KMS-11 (cell line): ENCODE measurements around the gene OR52I1.

Source experiments
- H2AFZ ChIP-seq: fragments of 200-600 bp; sonication (generic); 2 replicates; pipeline ENCODE4 v1.6.1; 2016; ENCODE audit warnings: antibody characterized with exemption, mixed run types, low read depth
- H3K27ac ChIP-seq: fragments of 200-600 bp; sonication (generic); 2 replicates; pipeline ENCODE4 v1.6.1; 2016; ENCODE audit warnings: mild to moderate bottlenecking, mixed run types
- H3K27me3 ChIP-seq: fragments of 200-600 bp; sonication (generic); 2 replicates; pipeline ENCODE4 v1.6.1; 2017; ENCODE audit warnings: mild to moderate bottlenecking, low read depth, mixed run types, moderate library complexity; ENCODE audit not compliant: insufficient read depth
- H3K36me3 ChIP-seq: fragments of 200-600 bp; sonication (generic); 2 replicates; pipeline ENCODE4 v1.6.1; 2017; ENCODE audit warnings: mild to moderate bottlenecking, mixed run types; ENCODE audit not compliant: insufficient read depth
- H3K4me1 ChIP-seq: fragments of 200-600 bp; sonication (generic); 2 replicates; pipeline ENCODE4 v1.6.1; 2016; ENCODE audit warnings: mild to moderate bottlenecking, low read depth, mixed run types; ENCODE audit not compliant: poor library complexity, severe bottlenecking
- H3K4me2 ChIP-seq: fragments of 200-600 bp; sonication (generic); 2 replicates; pipeline ENCODE4 v1.7.0; 2016; ENCODE audit warnings: mild to moderate bottlenecking, mixed run types
- H3K4me3 ChIP-seq: fragments of 200-600 bp; sonication (generic); IDR thresholded peaks from 2 replicates; pipeline ENCODE4 v1.6.1; 2017; ENCODE audit warnings: low read depth, low read length, mixed read lengths; ENCODE audit not compliant: insufficient read depth
- H3K79me2 ChIP-seq: fragments of 200-600 bp; sonication (generic); 2 replicates; pipeline ENCODE4 v1.6.1; 2016; ENCODE audit warnings: low read depth, mixed run types; ENCODE audit not compliant: insufficient read depth
- H3K9ac ChIP-seq: fragments of 200-600 bp; sonication (generic); 2 replicates; pipeline ENCODE4 v1.6.1; 2016; ENCODE audit warnings: mild to moderate bottlenecking, mixed run types
- H4K20me1 ChIP-seq: fragments of 200-600 bp; sonication (generic); 2 replicates; pipeline ENCODE4 v1.6.1; 2016; ENCODE audit warnings: mild to moderate bottlenecking, mixed run types; ENCODE audit not compliant: insufficient read depth
- CTCF ChIP-seq: fragments of 200-600 bp; sonication (generic); conservative IDR thresholded peaks from 2 replicates; pipeline ENCODE4 v1.6.1; 2017; ENCODE audit warnings: low read depth, mild to moderate bottlenecking, antibody characterized with exemption, low read length, moderate library complexity, mixed read lengths

OR52I1 gene

GRCh38 chr11:4569075-4569474, 24.8 kb upstream of the OR52I1 start:
- no peak for TF ChIP-seq CTCF
- Histone ChIP-seq H3K79me2 (no peaks in the 10 kb centered on the region), H3K27me3 (no peaks in the 10 kb centered on the region), H3K4me2 (no peak overlapping the region), H3K27ac (no peak overlapping the region), H3K4me3 (no peak overlapping the region), H4K20me1 (no peaks in the 10 kb centered on the region), H3K36me3 (no peaks in the 10 kb centered on the region), H3K4me1 (no peaks in the 10 kb centered on the region), H2AFZ (no peak overlapping the region), H3K9ac (no peak overlapping the region)

GRCh38 chr11:4576880-4577279, 17.0 kb upstream of the OR52I1 start:
- no peaks in the 10 kb centered on the region for H3K4me1 ChIP-seq
- no peak overlapping the region for H3K9ac ChIP-seq
- no peak overlapping the region for H3K4me2 ChIP-seq
- H3K4me3 ChIP-seq = no peak overlapping the region
- H3K27ac ChIP-seq = no peak overlapping the region
- TF ChIP-seq CTCF = no peak
- no peaks in the 10 kb centered on the region for H4K20me1 ChIP-seq
- H3K36me3 ChIP-seq = no peaks in the 10 kb centered on the region
- H3K79me2 ChIP-seq = no peaks in the 10 kb centered on the region
- H3K27me3 ChIP-seq = no peaks in the 10 kb centered on the region
- H2AFZ ChIP-seq = no peak overlapping the region

- Histone ChIP-seq H3K27me3 (no peaks in the 10 kb centered on the region), H3K79me2 (no peaks in the 10 kb centered on the region), H3K36me3 (no peaks in the 10 kb centered on the region), H3K4me2 (no peak overlapping the region), H3K9ac (no peak overlapping the region), H3K4me3 (no peak overlapping the region), H3K27ac (no peak overlapping the region), H3K4me1 (no peaks in the 10 kb centered on the region), H2AFZ (no peak overlapping the region), H4K20me1 (no peaks in the 10 kb centered on the region)
- no peak for TF ChIP-seq CTCF
Measured at GRCh38 chr11:4577761-4578160, 16.1 kb upstream of the OR52I1 start.

- no peak overlapping the region for H3K9ac ChIP-seq
- H3K4me3 ChIP-seq = no peak overlapping the region
- H3K27ac ChIP-seq = no peak overlapping the region
- no peaks in the 10 kb centered on the region for H3K27me3 ChIP-seq
- no peak overlapping the region for H2AFZ ChIP-seq
- H3K36me3 ChIP-seq = no peaks in the 10 kb centered on the region
- no peak for TF ChIP-seq CTCF
- H3K79me2 ChIP-seq = no peaks in the 10 kb centered on the region
- no peak overlapping the region for H3K4me2 ChIP-seq
- H3K4me1 ChIP-seq = no peaks in the 10 kb centered on the region
- H4K20me1 ChIP-seq = no peaks in the 10 kb centered on the region
Measured at GRCh38 chr11:4578624-4579023, 15.2 kb upstream of the OR52I1 start.

GRCh38 chr11:4580124-4580523, 13.7 kb upstream of the OR52I1 start:
- Histone ChIP-seq H3K4me1 (no peaks in the 10 kb centered on the region), H3K27me3 (no peaks in the 10 kb centered on the region), H2AFZ (no peak overlapping the region), H3K36me3 (no peaks in the 10 kb centered on the region), H4K20me1 (no peaks in the 10 kb centered on the region), H3K9ac (no peak overlapping the region), H3K27ac (no peak overlapping the region), H3K4me3 (no peak overlapping the region), H3K79me2 (no peaks in the 10 kb centered on the region), H3K4me2 (no peak overlapping the region)
- no peak for TF ChIP-seq CTCF
